Gastroesophageal sphincter (tissue), 3 donors: ENCODE measurements around the gene ETS2.

Experiments
- EP300 ChIP-seq: sonication (generic); formaldehyde crosslinking; IDR thresholded peaks from one replicate; pipeline ENCODE4 v1.6.1; 2017; ENCODE audit warnings: antibody characterized with exemption, mild to moderate bottlenecking
- POLR2A ChIP-seq, 2 donors: fragments of 450-650 bp; IDR thresholded peaks; one replicate each; pipeline ENCODE4 v1.6.1; 2017; ENCODE audit warnings: antibody characterized with exemption in 2 of 2, mild to moderate bottlenecking in 2 of 2, moderate library complexity in 1 of 2
- TF ChIP-seq, protein P1 (sequence below), 4 experiments: fragments of 200-600 bp in 2 of 4; fragments of 450-650 bp in 2 of 4; sonication (generic) in 1 of 4; IDR thresholded peaks; one replicate each; pipeline ENCODE4 v1.5.1; 2017 to 2019; ENCODE audit warnings: antibody characterized with exemption in 4 of 4, mild to moderate bottlenecking in 2 of 4, moderate library complexity in 2 of 4

DNA sequence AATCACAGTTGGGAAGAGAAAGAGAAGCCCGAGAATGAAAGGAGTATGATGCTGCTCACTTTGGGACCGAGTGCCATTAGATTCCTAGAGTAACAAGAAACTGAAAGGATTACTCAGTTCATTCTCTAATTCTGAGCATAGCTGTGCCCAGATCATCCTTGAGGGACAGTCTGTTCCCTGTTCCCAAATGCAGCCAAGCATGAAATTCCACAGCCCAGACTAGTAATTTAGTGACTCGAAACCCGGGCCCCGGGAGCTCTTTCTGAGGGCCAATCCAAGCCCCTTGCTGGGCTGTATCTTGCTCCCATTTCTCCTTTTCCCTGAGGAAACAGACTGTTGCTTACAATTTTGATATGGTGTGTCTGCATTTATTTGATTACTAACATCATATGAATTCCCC is 30.0 kb upstream of the ETS2 start:
- TF ChIP-seq EP300, result no peak
- TF ChIP-seq, protein P1, sequence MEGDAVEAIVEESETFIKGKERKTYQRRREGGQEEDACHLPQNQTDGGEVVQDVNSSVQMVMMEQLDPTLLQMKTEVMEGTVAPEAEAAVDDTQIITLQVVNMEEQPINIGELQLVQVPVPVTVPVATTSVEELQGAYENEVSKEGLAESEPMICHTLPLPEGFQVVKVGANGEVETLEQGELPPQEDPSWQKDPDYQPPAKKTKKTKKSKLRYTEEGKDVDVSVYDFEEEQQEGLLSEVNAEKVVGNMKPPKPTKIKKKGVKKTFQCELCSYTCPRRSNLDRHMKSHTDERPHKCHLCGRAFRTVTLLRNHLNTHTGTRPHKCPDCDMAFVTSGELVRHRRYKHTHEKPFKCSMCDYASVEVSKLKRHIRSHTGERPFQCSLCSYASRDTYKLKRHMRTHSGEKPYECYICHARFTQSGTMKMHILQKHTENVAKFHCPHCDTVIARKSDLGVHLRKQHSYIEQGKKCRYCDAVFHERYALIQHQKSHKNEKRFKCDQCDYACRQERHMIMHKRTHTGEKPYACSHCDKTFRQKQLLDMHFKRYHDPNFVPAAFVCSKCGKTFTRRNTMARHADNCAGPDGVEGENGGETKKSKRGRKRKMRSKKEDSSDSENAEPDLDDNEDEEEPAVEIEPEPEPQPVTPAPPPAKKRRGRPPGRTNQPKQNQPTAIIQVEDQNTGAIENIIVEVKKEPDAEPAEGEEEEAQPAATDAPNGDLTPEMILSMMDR (IDR thresholded peaks at IDR 0.05), result no peak
- TF ChIP-seq POLR2A (IDR thresholded peaks at IDR 0.05), result no peak
